Upper lobe of right lung (tissue), 1 donor: ENCODE data around the gene CCT7. TPM values are rescaled to one million over a fixed set of nuclear protein-coding genes. Genes with fewer than 3 reads are reported as not detected.

ENCODE experiments used
- ATAC-seq: fragments of 200-7000 bp; cut with Tn5 transposase; one replicate; pipeline ENCODE4 v1.9.1; 2020; ENCODE audit warnings: mild to moderate bottlenecking, moderate library complexity
- DNase-seq: peaks from one replicate; pipeline ENCODE4 v3.0.0-alpha.2; 2020
- H3K27ac ChIP-seq: fragments of 200-600 bp; one replicate; pipeline ENCODE4 v1.8.0; 2022
- H3K27me3 ChIP-seq: fragments of 200-600 bp; one replicate; pipeline ENCODE4 v1.8.0; 2022; ENCODE audit warnings: mild to moderate bottlenecking
- H3K36me3 ChIP-seq: fragments of 200-600 bp; one replicate; pipeline ENCODE4 v1.8.0; 2022
- H3K4me1 ChIP-seq: fragments of 200-600 bp; one replicate; pipeline ENCODE4 v1.8.0; 2022
- H3K4me3 ChIP-seq: fragments of 200-600 bp; one replicate; pipeline ENCODE4 v1.8.0; 2022; ENCODE audit warnings: mild to moderate bottlenecking
- H3K9me3 ChIP-seq: fragments of 200-600 bp; one replicate; pipeline ENCODE4 v1.8.0; 2022
- CTCF ChIP-seq: fragments of 200-600 bp; IDR thresholded peaks from one replicate; pipeline ENCODE4 v1.8.0; 2022; ENCODE audit warnings: antibody characterized with exemption
- intact Hi-C: fragments of 100-400 bp; cut with DNase I; formaldehyde crosslinking; loops from one replicate; pipeline ENCODE4 v1.11.0; 2022
- total RNA-seq: library from RNA; stranded (reverse); fragmentation: NEBNext Ultra II Directional; extraction: Animal tissue kit (Norgen Biotek cat#: 25700); gene quantifications from one replicate; pipeline ENCODE4 v1.2.1, GENCODE V29; 2021
- donor health status: DM: no; HTN: yes; CAD: no; lungs with severe emphysema.

Gene CCT7
- total RNA-seq, 1 donor from 2014 or later: 152 TPM

- peaks cover 22% of the 10 kb centered on the region for H3K27me3 ChIP-seq
Measured at GRCh38 chr2:73264332-73264606, 30.2 kb downstream of the CCT7 start.

GRCh38 chr2:73264783-73265182 lies 30.7 kb downstream of the CCT7 start:
- H3K4me3 ChIP-seq: no peak overlapping the region
- intact Hi-C loops: no loop called here
- no peak for ATAC-seq

More at GRCh38 chr2:73264332-73264606, 30.2 kb downstream of the CCT7 start:
- DNase-seq (peak; percentile 40), ATAC-seq (no peak)
- no peaks in the 10 kb centered on the region for H3K36me3 ChIP-seq
- intact Hi-C loops: no loop called here
- H3K9me3 ChIP-seq: no peaks in the 10 kb centered on the region
- no peak overlapping the region for H3K4me3 ChIP-seq
- H3K4me1 ChIP-seq: no peaks in the 10 kb centered on the region
- H3K27ac ChIP-seq: no peak overlapping the region
- TF ChIP-seq CTCF: no peak

GRCh38 chr2:73265298-73266060 lies 31.4 kb downstream of the CCT7 start:
- ATAC-seq (no peak), DNase-seq (peak; percentile 35)
- intact Hi-C loops: no loop called here
- Histone ChIP-seq H3K4me3 (no peak overlapping the region), H3K9me3 (no peaks in the 10 kb centered on the region), H3K27ac (no peak overlapping the region), H3K4me1 (no peaks in the 10 kb centered on the region), H3K36me3 (no peaks in the 10 kb centered on the region), H3K27me3 (peaks cover 32% of the 10 kb centered on the region)
- TF ChIP-seq CTCF: no peak

More at GRCh38 chr2:73264783-73265182, 30.7 kb downstream of the CCT7 start:
- H3K9me3 ChIP-seq: no peaks in the 10 kb centered on the region
- no peak for TF ChIP-seq CTCF
- H3K4me1 ChIP-seq: no peaks in the 10 kb centered on the region
- peak; percentile 46 for DNase-seq
- H3K27me3 ChIP-seq: peaks cover 25% of the 10 kb centered on the region
- no peaks in the 10 kb centered on the region for H3K36me3 ChIP-seq
- no peak overlapping the region for H3K27ac ChIP-seq

DNA sequence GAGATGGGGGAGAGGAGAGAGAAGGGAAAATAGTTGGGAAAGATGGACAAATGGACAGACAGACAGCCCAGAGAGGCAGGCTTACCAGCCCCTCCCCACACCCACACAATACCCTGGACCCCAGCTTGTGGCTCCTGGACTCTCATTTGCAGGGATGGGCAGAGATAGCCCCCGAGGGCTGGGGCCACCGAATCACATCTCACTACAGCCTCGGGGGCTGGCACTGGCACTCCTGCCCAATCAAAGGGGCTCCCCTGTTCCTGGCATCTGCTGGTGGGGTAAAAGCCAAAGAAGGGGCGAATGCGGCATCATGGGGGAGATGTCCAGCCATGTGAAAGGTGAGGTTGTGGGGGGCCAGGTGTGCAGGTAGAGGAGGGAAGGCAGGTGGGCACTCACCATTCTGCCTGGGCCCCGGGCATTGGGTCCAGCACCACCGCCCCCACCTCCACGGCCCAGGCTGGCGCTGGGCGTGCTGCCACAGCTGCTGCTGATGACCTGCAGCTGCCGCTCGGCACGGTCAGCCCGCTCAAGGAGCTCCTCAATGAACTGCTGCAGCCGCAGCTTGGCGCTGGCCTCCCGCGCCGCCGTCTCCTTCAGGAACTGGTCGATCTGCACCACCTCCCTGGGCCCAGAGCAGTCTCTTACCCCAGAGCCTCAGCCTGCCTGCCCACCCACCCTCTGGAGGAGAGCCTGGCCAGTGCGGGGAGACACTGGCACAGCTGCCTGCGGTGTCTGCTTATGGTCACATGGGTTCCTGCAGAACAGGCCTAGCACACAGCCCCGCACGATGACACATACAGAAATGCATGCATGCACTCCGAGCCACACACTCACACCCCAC lies 32.2 kb downstream of the CCT7 start:
- Histone ChIP-seq H3K4me3 (no peak overlapping the region), H3K27me3 (peaks cover 35% of the 10 kb centered on the region), H3K4me1 (no peaks in the 10 kb centered on the region), H3K36me3 (no peaks in the 10 kb centered on the region), H3K27ac (no peak overlapping the region), H3K9me3 (no peaks in the 10 kb centered on the region)
- no peak for ATAC-seq
- no peak for TF ChIP-seq CTCF
- intact Hi-C loops: no loop called here
- DNase-seq: peak; percentile 46

GRCh38 chr2:73267008-73267407 lies 32.9 kb downstream of the CCT7 start:
- no peak overlapping the region for H3K27ac ChIP-seq
- intact Hi-C loops: no loop called here
- DNase-seq: peak; percentile 4
- TF ChIP-seq CTCF: no peak
- no peak for ATAC-seq
- H3K4me3 ChIP-seq: no peak overlapping the region
- H3K4me1 ChIP-seq: no peaks in the 10 kb centered on the region
- no peaks in the 10 kb centered on the region for H3K9me3 ChIP-seq
- peaks cover 35% of the 10 kb centered on the region for H3K27me3 ChIP-seq
- H3K36me3 ChIP-seq: no peaks in the 10 kb centered on the region
